NK-92 treated with Interleukin-12 subunit alpha and Interleukin-12 subunit beta, amount 100 ng/mL, for 24 hours (cell line): ENCODE measurements around the gene DXO.
"Not testable (repeated sequence)": the region's sequence is repeated elsewhere in the genome, so short reads cannot be mapped to it uniquely, and the experiment has no call there.

ENCODE experiments used
- DNase-seq: peaks from one replicate; lab custom pipeline; 2025; lab: John Stamatoyannopoulos, UW

The DXO gene

DNA sequence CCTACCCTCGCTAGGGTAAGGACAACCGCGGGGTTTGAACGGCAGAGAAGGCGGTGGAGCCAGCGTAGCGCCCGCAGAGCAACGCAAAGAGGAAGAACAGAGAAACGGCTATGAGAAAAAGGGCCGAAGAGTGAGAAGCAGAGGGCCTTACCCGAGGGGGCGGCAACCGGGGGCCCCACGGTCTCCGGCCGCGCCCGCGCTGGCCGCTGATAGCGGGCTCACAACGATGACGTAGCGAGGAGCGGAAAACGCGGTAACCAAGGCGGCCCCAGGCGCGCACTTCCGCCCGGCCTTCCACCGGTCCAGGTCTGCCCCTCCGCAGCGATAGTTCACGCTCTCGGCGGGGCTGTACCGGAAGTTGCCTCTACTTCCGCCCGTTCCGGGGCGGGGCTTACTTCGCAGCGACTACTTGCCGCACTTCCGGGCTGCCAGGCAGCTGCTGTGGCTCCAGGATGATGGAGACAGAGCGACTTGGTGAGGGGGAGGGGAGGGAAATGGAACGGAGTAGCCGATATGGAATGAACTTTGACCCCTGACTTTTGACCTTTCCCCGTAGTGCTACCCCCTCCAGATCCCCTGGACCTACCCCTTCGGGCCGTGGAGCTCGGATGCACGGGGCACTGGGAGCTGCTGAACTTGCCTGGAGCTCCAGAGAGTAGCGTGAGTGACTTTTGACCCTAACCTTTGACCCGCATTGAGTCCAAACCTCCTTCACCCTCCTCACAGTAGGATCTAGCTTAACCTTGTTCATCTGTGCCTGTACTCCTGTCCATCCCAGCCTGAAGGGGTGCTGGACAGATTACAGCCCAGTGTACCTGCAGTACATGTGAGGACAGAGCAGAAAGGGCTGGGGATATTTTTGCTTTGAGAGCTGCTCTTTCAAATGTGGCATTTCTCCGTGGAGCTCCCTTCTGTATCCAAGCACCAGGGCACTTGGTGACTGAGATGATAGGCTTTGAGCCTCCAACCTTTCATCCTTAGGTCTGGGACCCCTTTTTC lies 12.9 kb downstream of the DXO start, which contains the start of the genes NELFE and SKIC2:
NELFE (minus strand) TSS at position 231 of the 999 bp plus-strand sequence. CDS start 525 bp downstream, outside the sequence.
SKIC2 (plus strand) TSS at position 435 of the 999 bp plus-strand sequence; CDS start at position 453, 18 bp downstream.
- peak; percentile 98 for DNase-seq

DNA sequence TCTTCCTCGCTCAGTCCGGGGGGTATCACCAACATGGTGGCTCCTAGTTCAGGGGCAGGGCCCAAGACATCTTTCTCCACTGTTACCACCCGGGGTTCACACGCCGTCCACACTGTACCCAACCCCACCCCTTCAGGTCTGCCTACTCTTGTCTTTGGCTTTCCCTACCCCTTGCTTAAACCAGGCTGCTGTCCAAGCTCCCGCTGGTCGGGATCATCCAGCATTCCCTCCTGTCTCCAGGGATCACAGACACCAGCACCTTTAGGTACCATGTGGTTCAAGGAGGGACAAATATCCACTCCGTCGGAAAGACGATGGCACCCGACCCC lies 13.6 kb downstream of the DXO start:
- no peak for DNase-seq

DNA sequence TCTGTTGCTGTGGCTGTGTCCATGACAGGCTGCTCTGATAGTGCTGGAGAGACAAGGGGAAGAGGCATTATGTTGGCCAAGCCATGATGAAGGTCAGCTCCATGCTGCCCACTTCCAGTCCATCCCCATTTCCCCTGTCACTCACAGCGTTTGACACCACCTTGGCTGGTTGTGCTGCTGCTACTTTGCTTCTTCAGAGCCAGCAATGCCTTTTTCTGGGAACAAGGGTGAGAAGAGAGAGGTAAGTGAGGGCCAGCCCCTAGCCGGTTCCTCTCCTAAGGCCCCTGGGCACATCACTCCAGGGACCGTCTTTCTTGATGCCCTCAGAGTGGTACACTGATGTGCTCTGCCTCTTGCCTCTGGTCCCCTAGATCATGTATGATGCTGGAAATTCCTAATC lies 15.1 kb downstream of the DXO start:
- no peak for DNase-seq

DNA sequence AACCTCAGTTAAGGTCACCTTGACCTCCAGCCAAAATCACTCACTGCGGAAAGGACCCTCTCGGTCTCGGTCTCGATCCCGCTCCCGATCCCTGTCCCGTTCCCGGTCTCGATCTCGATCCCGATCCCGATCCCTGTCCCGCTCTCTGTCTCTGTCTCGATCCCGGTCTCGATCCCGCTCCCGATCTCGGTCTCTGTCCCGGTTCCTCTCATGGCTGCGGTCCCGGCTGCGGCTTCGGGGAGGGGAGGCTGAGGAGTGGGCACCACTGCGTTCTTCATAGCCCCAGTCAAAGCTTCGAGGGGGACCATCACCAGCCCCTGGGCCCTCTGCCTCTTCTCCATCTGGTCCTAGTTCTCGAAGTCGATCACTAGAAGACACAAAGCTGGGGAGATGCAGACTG lies 17.4 kb downstream of the DXO start:
- DNase-seq = no peak

DNA sequence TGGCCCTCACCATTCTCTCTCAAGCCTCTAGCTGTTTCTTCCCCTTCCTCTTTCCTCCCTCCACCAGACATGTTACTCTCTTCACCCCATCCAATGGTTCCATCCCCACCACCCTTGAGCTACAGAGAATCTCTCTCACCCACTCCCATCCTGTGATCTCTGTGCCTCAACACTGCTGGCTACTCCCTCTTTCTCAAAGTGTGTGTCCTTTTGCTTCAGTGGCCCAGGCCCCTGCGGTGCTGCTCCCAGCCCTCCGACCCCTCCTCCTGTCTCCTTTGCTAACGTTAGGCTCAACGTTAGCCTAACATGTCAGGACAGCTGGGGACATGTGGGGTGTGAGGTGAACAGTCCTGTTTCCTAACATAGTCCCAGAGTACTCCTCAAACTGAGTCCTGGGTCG lies 19.0 kb downstream of the DXO start:
- DNase-seq = no peak

DNA sequence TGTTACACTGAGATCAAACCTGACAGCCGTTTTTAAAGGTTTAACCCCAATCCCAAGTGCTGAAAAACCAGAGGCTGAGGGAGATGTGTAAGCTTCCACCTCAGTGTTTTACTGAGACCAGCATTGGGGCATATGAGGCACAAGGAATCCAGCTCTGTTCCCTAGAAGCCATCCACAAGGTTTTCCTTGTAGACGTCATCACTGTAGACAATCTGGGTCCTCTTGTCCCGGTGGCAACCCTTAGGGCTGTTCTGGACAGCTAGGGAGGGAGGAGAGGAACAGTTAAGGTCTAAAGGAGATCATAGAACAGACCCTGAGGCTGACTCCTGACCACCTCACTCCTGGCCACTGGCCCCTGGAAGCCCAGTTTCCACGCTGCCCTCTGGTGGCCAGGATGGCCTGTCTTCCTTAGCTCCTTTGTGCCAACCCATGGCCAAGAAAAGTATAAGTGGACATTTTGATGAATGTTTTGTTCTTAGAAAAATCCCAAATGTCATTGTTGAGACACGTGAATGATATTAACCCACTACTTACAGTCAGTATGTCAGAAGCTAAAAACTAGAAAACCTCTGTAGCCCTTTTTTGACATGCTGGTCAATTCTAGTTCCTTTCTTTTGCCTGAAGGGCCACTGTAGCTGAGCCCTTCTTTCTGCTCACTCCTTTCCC lies 19.7 kb downstream of the DXO start:
- no peak for DNase-seq

DNA sequence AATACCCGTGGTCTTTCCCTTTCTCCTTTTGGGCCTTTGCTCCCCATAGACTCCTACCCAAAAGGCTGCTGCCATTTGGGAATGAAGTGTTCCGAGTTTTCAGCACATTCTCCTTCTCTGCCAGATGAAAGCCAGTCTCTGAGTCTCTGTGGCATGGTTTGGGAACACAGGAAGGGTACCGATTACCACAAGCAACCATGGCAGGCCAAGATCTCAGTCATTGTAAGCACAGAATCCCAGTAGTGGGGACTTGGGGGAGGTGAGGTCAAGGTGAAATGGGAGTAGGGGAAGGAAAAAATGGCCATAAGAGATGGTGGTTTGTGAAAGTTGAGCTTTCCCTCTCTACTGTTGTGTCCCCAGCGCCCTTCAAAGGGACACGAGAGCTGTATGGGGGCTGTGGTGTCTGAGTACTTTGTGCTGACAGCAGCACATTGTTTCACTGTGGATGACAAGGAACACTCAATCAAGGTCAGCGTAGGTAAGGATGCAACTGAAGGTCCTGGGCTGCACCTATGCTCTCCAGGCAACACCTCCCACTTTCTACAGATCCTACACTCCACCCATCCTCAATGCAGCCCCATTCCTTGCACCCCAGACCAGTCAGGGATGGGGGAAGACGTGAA lies 21.9 kb downstream of the DXO start:
- no peak for DNase-seq

DNA sequence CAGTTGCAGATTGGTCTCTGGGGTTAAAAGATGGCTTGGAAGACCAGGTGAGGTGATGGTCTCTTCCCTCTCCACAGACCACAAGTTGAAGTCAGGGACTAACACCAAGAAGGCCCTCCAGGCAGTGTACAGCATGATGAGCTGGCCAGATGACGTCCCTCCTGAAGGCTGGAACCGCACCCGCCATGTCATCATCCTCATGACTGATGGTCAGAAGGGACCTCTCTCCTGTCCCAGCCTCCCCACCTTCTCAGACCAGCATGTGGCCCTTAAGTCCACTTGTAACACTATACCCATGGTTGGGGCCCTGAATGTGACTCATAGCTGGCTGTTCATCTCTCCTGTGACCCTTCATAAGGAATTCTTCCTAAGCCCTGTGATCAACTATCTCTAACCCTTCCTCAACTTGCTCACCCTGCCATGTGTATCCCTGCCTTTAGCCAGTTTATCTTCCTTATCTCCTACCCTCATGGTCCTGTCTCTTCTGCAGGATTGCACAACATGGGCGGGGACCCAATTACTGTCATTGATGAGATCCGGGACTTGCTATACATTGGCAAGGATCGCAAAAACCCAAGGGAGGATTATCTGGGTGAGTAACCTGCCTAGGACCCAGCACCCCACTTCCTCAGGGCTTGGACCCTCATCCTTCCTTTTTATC lies 23.1 kb downstream of the DXO start:
- no peak for DNase-seq

DNA sequence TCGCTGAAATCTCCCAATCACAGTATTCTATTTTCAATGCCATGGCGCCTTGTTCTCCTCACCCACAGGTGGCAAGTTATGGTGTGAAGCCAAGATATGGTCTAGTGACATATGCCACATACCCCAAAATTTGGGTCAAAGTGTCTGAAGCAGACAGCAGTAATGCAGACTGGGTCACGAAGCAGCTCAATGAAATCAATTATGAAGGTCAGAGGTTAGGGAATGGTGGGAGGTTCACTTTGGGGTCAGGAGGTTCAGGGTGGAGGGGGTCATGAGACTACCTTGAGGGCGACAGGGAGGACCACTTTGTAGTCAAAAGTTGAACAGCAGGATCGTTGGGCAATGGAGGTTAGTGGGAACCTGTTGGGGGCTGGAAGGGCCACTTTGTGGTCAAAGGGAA lies 23.6 kb downstream of the DXO start:
- no peak for DNase-seq

DNA sequence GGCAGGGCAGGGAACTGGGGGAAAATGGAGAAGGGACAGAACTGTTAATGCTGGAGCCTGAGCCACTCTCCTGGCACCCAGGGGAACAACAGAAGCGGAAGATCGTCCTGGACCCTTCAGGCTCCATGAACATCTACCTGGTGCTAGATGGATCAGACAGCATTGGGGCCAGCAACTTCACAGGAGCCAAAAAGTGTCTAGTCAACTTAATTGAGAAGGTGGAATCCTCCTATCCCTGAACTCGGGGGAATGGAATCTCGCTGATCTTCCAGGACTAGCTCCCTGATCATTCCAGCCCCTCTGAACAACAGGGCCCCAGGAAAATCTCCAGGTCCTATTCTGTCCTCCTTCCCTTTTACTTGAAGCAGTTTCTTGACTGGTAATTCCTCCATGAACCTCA lies 24.1 kb downstream of the DXO start:
- DNase-seq = no peak

DNA sequence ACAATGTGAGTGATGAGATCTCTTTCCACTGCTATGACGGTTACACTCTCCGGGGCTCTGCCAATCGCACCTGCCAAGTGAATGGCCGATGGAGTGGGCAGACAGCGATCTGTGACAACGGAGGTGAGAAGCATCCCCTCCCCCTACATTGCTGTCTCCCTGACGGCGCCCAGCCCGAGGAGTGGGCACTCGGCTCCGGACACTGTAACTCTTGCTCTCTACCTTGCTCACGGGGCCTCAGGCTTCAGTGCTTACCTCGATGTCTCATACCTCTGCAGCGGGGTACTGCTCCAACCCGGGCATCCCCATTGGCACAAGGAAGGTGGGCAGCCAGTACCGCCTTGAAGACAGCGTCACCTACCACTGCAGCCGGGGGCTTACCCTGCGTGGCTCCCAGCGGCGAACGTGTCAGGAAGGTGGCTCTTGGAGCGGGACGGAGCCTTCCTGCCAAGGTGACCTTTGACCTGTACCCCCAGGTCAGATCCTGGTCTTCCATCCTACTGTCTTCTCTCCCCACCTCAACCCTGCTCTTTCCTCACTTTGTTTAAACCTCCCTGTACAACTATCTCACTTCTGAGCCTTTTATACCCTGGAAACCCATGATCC lies 24.8 kb downstream of the DXO start:
- DNase-seq = no peak

DNA sequence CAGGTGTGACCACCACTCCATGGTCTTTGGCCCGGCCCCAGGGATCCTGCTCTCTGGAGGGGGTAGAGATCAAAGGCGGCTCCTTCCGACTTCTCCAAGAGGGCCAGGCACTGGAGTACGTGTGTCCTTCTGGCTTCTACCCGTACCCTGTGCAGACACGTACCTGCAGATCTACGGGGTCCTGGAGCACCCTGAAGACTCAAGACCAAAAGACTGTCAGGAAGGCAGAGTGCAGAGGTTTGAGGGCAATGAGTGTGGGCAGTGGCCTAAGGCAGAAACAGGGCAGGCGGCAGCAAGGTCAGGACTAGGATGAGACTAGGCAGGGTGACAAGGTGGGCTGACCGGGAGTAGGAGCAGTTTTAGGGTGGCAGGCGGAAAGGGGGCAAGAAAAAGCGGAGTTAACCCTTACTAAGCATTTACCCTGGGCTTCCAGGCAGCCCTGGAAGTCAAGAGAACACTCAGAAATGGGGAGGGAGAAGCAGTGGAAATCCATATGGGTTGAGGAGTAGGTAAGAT lies 25.5 kb downstream of the DXO start:
- no peak for DNase-seq

DNA sequence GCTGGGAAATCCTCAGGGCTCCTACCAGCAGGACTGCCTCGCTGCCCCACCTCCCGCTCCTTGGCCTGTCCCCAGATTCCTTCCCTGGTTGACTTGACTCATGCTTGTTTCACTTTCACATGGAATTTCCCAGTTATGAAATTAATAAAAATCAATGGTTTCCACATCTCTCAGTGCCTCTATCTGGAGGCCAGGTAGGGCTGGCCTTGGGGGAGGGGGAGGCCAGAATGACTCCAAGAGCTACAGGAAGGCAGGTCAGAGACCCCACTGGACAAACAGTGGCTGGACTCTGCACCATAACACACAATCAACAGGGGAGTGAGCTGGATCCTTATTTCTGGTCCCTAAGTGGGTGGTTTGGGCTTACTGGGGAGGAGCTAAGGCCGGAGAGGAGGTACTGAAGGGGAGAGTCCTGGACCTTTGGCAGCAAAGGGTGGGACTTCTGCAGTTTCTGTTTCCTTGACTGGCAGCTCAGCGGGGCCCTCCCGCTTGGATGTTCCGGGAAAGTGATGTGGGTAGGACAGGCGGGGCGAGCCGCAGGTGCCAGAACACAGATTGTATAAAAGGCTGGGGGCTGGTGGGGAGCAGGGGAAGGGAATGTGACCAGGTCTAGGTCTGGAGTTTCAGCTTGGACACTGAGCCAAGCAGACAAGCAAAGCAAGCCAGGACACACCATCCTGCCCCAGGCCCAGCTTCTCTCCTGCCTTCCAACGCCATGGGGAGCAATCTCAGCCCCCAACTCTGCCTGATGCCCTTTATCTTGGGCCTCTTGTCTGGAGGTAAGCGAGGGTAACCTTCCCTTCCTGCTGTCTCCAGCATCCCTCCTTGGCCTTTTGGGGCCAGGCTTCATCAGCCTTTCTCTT lies 26.2 kb downstream of the DXO start, which contains the start of gene CFB:
CFB (plus strand) TSS at position 589 of the 863 bp plus-strand sequence; CDS start at position 716, 127 bp downstream.
- DNase-seq = no peak

DNA sequence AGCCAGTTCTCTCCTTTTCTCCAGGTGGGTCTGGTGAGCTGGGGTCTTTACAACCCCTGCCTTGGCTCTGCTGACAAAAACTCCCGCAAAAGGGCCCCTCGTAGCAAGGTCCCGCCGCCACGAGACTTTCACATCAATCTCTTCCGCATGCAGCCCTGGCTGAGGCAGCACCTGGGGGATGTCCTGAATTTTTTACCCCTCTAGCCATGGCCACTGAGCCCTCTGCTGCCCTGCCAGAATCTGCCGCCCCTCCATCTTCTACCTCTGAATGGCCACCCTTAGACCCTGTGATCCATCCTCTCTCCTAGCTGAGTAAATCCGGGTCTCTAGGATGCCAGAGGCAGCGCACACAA lies 26.8 kb downstream of the DXO start:
- no peak for DNase-seq

DNA sequence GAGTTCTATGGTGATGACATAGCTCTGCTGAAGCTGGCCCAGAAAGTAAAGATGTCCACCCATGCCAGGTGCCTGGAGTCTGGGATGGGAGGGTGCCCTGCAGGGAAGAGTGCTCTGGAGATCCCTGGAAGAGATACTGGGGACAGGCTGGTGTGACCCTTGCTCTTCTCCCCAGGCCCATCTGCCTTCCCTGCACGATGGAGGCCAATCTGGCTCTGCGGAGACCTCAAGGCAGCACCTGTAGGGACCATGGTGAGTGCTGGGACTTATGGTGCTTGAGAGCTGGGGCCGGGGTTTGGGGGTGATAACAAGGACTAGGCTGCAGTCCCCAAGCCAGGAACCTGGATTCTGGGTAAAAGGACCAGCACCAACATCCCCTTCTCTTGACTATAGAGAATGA lies 28.2 kb downstream of the DXO start:
- no peak for DNase-seq

DNA sequence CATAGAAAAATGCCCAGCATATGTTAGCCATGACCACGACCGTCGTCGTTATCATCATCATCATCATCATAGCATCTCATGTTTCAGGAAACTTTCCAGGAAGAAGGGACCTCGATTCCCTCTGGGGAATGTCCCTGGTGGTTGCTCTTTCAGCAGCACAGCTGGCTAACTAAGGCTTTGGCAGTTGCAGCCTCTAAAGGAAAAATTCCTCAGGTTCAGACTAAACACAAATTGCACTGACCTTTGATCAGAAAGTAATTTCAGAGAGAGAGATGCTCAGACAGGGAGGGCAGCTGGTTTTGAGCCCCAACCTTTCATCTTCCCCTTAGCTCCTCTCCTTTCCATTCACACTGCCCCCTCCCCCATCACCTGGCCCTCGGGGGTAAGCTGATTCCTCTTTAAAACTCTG lies 31.7 kb downstream of the DXO start:
- no peak for DNase-seq

DNA sequence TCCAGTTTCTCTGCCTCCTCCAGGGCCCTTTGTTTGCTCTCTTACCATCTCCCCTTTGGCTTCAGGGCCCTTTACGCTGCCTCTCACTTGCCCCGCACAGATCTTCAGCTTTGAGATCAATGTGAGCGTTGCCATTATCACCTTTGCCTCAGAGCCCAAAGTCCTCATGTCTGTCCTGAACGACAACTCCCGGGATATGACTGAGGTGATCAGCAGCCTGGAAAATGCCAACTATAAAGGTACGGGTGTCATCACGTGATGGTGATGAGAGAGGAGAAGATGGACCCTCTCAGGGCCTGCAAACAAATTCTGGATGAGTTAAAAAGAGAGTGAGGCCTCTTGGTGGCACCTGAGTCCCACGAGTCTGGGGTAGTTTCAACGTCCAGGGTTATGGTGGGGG lies 36.1 kb downstream of the DXO start:
- no peak for DNase-seq

DNA sequence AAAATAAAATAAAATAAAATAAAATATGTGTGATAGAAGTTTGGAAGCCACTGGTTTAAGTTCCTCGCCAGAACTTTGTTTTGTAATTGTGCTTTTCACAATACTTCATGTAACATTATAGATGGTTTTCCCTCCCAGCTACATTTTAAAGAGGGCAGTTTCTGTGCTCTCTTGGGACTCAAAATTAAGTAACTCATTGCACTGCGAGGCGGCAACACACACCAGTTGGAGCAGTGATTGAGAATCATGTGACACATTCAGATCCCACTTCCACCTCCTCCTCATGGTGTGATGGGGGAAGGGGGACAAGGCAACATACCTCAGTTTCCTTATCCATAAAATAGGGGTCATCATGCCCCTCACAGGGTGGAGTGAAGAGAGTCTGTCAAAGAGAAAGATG lies 36.9 kb downstream of the DXO start:
- DNase-seq = no peak

DNA sequence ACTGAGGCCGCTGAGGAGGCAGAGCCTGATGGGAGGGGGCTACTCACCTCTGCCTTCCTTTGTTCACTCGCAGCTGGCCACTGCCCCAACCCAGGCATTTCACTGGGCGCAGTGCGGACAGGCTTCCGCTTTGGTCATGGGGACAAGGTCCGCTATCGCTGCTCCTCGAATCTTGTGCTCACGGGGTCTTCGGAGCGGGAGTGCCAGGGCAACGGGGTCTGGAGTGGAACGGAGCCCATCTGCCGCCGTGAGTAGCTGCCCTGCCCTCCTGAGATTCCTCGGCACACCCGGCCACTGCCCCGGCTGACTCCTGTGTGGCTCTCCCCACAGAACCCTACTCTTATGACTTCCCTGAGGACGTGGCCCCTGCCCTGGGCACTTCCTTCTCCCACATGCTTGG lies 38.4 kb downstream of the DXO start:
- DNase-seq = no peak

DNA sequence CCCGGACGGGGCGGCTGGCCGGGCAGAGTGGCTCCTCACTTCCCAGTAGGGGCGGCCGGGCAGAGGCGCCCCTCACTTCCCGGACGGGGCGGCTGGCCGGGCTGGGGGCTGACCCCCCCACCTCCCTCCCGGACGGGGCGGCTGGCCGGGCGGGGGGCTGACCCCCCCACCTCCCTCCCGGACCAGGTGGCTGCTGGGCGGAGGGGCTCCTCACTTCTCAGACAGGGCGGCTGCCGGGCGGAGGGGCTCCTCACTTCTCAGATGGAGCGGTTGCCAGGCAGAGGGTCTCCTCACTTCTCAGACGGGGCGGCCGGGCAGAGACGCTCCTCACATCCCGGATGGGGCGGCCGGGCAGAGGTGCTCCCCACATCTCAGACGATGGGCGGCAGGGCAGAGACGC lies 39.8 kb downstream of the DXO start:
- DNase-seq = not testable (repeated sequence)

DNA sequence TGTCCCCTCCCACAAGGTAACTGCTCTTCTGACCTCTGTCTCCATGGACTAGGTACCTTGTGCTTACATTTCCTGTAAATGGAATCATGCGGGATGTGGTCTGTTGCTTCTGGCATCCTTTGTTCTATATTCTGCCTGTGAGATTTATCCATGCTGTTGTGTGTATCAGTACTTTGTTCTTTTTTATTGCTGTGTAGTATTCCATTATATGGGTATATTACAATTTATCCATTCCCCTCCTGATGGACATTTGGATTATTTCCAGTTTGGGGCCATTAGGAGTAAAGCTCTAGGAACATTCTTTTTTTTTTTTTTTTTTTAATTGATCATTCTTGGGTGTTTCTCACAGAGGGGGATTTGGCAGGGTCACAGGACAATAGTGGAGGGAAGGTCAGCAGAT lies 41.0 kb downstream of the DXO start:
- DNase-seq = no peak
